IMR-90 (cell line): Measurements from ENCODE around the gene DLG5. TPM values are rescaled to one million over a fixed set of nuclear protein-coding genes. Genes with fewer than 3 reads are reported as not detected.

Experiments
- ATAC-seq: fragments of 200-7000 bp; cut with Tn5 transposase; 2 replicates; pipeline ENCODE4 v1.9.1; 2020; ENCODE audit warnings: low read depth, mild to moderate bottlenecking, moderate library complexity
- BruUV-seq: library from RNA; stranded (reverse); fragments of 400-500 nt; replicated peaks from 2 replicates; lab custom pipeline; 2021; lab: Mats Ljungman, UMichigan
- CTCF ChIA-PET: fragments of 300-600 bp; formaldehyde crosslinking; extraction: SDS; loops from one replicate; lab custom pipeline; 2021; ENCODE audit warnings: antibody characterized with exemption; lab: Yijun Ruan, JAX
- POLR2A ChIA-PET: fragments of 300-600 bp; sonication (Branson Sonifier 250); formaldehyde crosslinking; loops from one replicate; lab custom pipeline; 2022; ENCODE audit warnings: antibody characterized with exemption; ENCODE audit not compliant: unreplicated experiment; lab: Charles Lee
- DNase-seq: peaks from one replicate; pipeline ENCODE4 v3.0.0; 2013
- H2AFZ ChIP-seq: replicated peaks from 2 replicates; pipeline ENCODE3; 2013; ENCODE audit warnings: low read length, mild to moderate bottlenecking; ENCODE audit not compliant: poor library complexity
- H2AK5ac ChIP-seq: 2 replicates; pipeline ENCODE4 v1.6.1; 2013; ENCODE audit warnings: low read depth, low read length, inconsistent platforms
- H2AK9ac ChIP-seq: replicated peaks from 2 replicates; pipeline ENCODE3; 2013; ENCODE audit warnings: mild to moderate bottlenecking, low read depth, low read length, moderate library complexity; ENCODE audit not compliant: poor library complexity
- H2BK120ac ChIP-seq: 2 replicates; pipeline ENCODE4 v1.6.1; 2013; ENCODE audit warnings: low read depth, low read length, inconsistent platforms
- H2BK15ac ChIP-seq: 3 replicates; pipeline ENCODE4 v1.6.1; 2013; ENCODE audit warnings: low read depth, low read length, inconsistent platforms
- H2BK20ac ChIP-seq: 2 replicates; pipeline ENCODE4 v1.6.1; 2013; ENCODE audit warnings: low read depth, mild to moderate bottlenecking, inconsistent platforms, low read length, moderate library complexity
- H2BK5ac ChIP-seq: 2 replicates; pipeline ENCODE4 v1.6.1; 2013; ENCODE audit warnings: mild to moderate bottlenecking, low read depth, low read length, inconsistent platforms; ENCODE audit not compliant: poor library complexity, severe bottlenecking
- H3K14ac ChIP-seq: replicated peaks from 2 replicates; pipeline ENCODE4 v1.6.1; 2013; ENCODE audit warnings: low read depth, low read length, inconsistent platforms
- H3K18ac ChIP-seq: 2 replicates; pipeline ENCODE4 v1.6.1; 2013; ENCODE audit warnings: low read depth, low read length, control low read depth
- H3K23ac ChIP-seq: 2 replicates; pipeline ENCODE4 v1.6.1; 2013; ENCODE audit warnings: low read depth, low read length, inconsistent platforms
- H3K27ac ChIP-seq: 2 replicates; pipeline ENCODE4 v1.5.1; 2013; ENCODE audit warnings: mild to moderate bottlenecking, control low read depth, low read length; ENCODE audit not compliant: insufficient read depth
- H3K27me3 ChIP-seq: 2 replicates; pipeline ENCODE4 v1.6.1; 2013; ENCODE audit warnings: low read length; ENCODE audit not compliant: control insufficient read depth, insufficient read depth
- H3K36me3 ChIP-seq: 2 replicates; pipeline ENCODE4 v1.6.1; 2013; ENCODE audit warnings: low read length, mixed read lengths; ENCODE audit not compliant: control insufficient read depth, insufficient read depth
- H3K4ac ChIP-seq: 2 replicates; pipeline ENCODE4 v1.6.1; 2013; ENCODE audit warnings: low read depth, low read length, inconsistent platforms
- H3K4me1 ChIP-seq: 2 replicates; pipeline ENCODE4 v1.6.1; 2013; ENCODE audit warnings: low read length, mixed read lengths; ENCODE audit not compliant: control insufficient read depth, insufficient read depth
- H3K4me2 ChIP-seq: 2 replicates; pipeline ENCODE4 v1.6.1; 2013; ENCODE audit warnings: low read depth, mild to moderate bottlenecking, control low read depth, low read length, moderate library complexity
- H3K4me3 ChIP-seq: 2 replicates; pipeline ENCODE4 v1.5.1; 2013; ENCODE audit warnings: low read depth, mild to moderate bottlenecking, control low read depth, low read length, moderate library complexity; ENCODE audit not compliant: insufficient read depth
- H3K56ac ChIP-seq: 2 replicates; pipeline ENCODE4 v1.6.1; 2013; ENCODE audit warnings: low read length, inconsistent platforms; ENCODE audit not compliant: insufficient read depth; ENCODE audit errors: extremely low read depth
- H3K79me1 ChIP-seq, 2 experiments: 2 replicates each; pipeline ENCODE4 v1.6.1; 2013; ENCODE audit warnings: low read length in 2 of 2, inconsistent platforms in 1 of 2, low read depth in 1 of 2
- H3K9ac ChIP-seq: 2 replicates; pipeline ENCODE4 v1.6.1; 2013; ENCODE audit warnings: low read depth, low read length, control low read depth
- H3K9me1 ChIP-seq: 2 replicates; pipeline ENCODE4 v1.6.1; 2013; ENCODE audit warnings: low read length, inconsistent platforms; ENCODE audit not compliant: insufficient read depth
- H3K9me3 ChIP-seq: 2 replicates; pipeline ENCODE4 v1.6.1; 2013; ENCODE audit warnings: low read length; ENCODE audit not compliant: control insufficient read depth, insufficient read depth
- H4K20me1 ChIP-seq: 2 replicates; pipeline ENCODE4 v1.6.1; 2013; ENCODE audit warnings: low read length, inconsistent platforms; ENCODE audit not compliant: insufficient read depth
- H4K5ac ChIP-seq: 2 replicates; pipeline ENCODE4 v1.6.1; 2013; ENCODE audit warnings: mild to moderate bottlenecking, low read depth, low read length, control low read depth
- H4K8ac ChIP-seq, 2 experiments: 2 replicates each; pipeline ENCODE4 v1.6.1; 2013; ENCODE audit warnings: low read depth in 2 of 2, low read length in 2 of 2, control low read depth in 1 of 2, inconsistent platforms in 1 of 2
- H4K91ac ChIP-seq: 2 replicates; pipeline ENCODE4 v1.6.1; 2013; ENCODE audit warnings: low read depth, low read length, inconsistent platforms; ENCODE audit not compliant: insufficient read depth
- BHLHE40 ChIP-seq: fragments of 150-350 bp; IDR thresholded peaks from 2 replicates; pipeline ENCODE4 v1.6.1; 2016; ENCODE audit warnings: mild to moderate bottlenecking, low read depth, low read length
- CHD1 ChIP-seq: IDR thresholded peaks from 2 replicates; pipeline ENCODE4 v1.6.1; 2012; ENCODE audit warnings: low read depth, low read length, improper control_type of control experiment
- MAZ ChIP-seq: IDR thresholded peaks from 2 replicates; pipeline ENCODE4 v1.6.1; 2012; ENCODE audit warnings: low read depth, mild to moderate bottlenecking, low read length, improper control_type of control experiment, moderate library complexity, borderline replicate concordance
- NFE2L2 ChIP-seq: fragments of 150-350 bp; IDR thresholded peaks from 2 replicates; pipeline ENCODE4 v1.6.1; 2016; ENCODE audit warnings: low read depth, mild to moderate bottlenecking, low read length
- RAD21 ChIP-seq: IDR thresholded peaks from 2 replicates; pipeline ENCODE4 v1.6.1; 2012; ENCODE audit warnings: low read length, improper control_type of control experiment
- whole genome bisulfite sequencing, 2 experiments: methylation state at CpG; one replicate each; pipeline versions ENCODE4 v1.1.5 to v1.1.7; 2013; ENCODE audit warnings: missing lambda C conversion rate in 2 of 2; ENCODE audit not compliant: insufficient read length in 1 of 2; ENCODE audit errors: extremely low coverage in 2 of 2; 5-methylcytosine and 5-hydroxymethylcytosine counted together
- dilution Hi-C: fragments of 300-500 bp; cut with HindIII; formaldehyde crosslinking; loops from one replicate; pipeline ENCODE4 v1.14.3; 2018; ENCODE audit warnings: low sequenced_read_pairs; ENCODE audit not compliant: unreplicated experiment
- in situ Hi-C: fragments of 300-500 bp; cut with MboI; formaldehyde crosslinking; loops from 3 replicates; pipeline ENCODE4 v1.14.3; 2019; ENCODE audit warnings: low sequenced_read_pairs, inconsistent platforms, mixed read lengths
- intact Hi-C: fragments of 100-400 bp; cut with micrococcal nuclease; formaldehyde crosslinking; loops from 2 replicates; pipeline ENCODE4 v1.10.0; 2022
- polyA plus RNA-seq, 3 experiments: library from polyadenylated mRNA; depleted of rRNA; stranded (reverse); fragments of >200 nt; gene quantifications; 2 replicates each; pipeline ENCODE4 v1.2.3, GENCODE V29; 2012; ENCODE audit warnings: low replicate concordance in 1 of 3
- total RNA-seq: library from RNA; depleted of rRNA; stranded (reverse); fragments of >200 nt; gene quantifications from 2 replicates; pipeline ENCODE4 v1.2.3, GENCODE V29; 2012
- TF ChIP-seq, protein P1 (sequence below): fragments of 150-350 bp; IDR thresholded peaks from 2 replicates; pipeline ENCODE4 v1.6.1; 2017; ENCODE audit warnings: mild to moderate bottlenecking, antibody characterized with exemption, low read length, low read depth

DLG5 gene
- total and polyA plus RNA-seq, 2 of the 4 experiments (the other 2 are of a cell fraction), result 12.7 to 28.7 TPM

DNA sequence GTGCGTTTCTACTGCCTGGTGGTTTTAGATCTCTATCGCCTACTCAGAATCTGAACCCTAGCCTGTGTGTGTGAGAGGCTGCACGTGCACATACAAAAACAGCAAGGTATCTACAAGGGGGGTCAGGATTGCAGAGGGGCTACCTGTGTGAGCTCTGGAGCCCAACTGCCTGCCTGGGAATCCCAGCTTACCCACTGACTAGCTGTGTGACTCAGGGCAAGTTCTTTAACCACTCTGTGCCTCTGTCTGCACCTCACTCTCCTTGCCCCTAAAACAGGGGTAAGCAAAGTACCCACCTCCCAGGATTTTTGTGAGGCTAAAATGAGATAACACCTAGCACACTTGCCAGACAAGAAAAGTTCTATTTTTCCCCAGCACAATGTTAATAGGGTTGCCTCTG, 32.5 kb downstream of the DLG5 start:
- peaks cover 87% of the 10 kb centered on the region for H4K20me1 ChIP-seq
- TF ChIP-seq, protein P1, sequence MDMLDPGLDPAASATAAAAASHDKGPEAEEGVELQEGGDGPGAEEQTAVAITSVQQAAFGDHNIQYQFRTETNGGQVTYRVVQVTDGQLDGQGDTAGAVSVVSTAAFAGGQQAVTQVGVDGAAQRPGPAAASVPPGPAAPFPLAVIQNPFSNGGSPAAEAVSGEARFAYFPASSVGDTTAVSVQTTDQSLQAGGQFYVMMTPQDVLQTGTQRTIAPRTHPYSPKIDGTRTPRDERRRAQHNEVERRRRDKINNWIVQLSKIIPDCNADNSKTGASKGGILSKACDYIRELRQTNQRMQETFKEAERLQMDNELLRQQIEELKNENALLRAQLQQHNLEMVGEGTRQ, result no peak
- TF ChIP-seq MAZ, result no peak
- no peak for TF ChIP-seq BHLHE40
- TF ChIP-seq CHD1, result no peak
- no peak for TF ChIP-seq RAD21
- TF ChIP-seq NFE2L2, result no peak

More for the DNA sequence above, 32.5 kb downstream of the DLG5 start:
- no peak overlapping the region for H3K23ac ChIP-seq
- no peak overlapping the region for H3K27ac ChIP-seq
- H3K18ac ChIP-seq, result no peak overlapping the region
- BruUV-seq, result no TSS peak
- intact Hi-C loops, result no loop called here
- peaks cover 55% of the 10 kb centered on the region for H3K9me1 ChIP-seq
- no peak overlapping the region for H2BK5ac ChIP-seq
- no peak overlapping the region for H2BK120ac ChIP-seq
- no peak overlapping the region for H4K91ac ChIP-seq
- ATAC-seq, result no peak
- H3K4me2 ChIP-seq, result no peak overlapping the region
- no peak overlapping the region for H2BK20ac ChIP-seq
- H3K56ac ChIP-seq, result no peak overlapping the region
- no CpG with 5 or more reads among the region's 3 CpGs for WGBS, 2 experiments
- H3K4me3 ChIP-seq, result no peak overlapping the region
- no peaks in the 10 kb centered on the region for H3K27me3 ChIP-seq
- in situ Hi-C loops, result no loop called here
- ChIA-PET POLR2A (no interaction called here), CTCF (no interaction called here)
- H3K9me3 ChIP-seq, result no peaks in the 10 kb centered on the region
- dilution Hi-C loops, result no loop called here
- H4K5ac ChIP-seq, result no peak overlapping the region
- no peak overlapping the region for H2AFZ ChIP-seq
- H2BK15ac ChIP-seq, result no peak overlapping the region
- no peaks in the 10 kb centered on the region for H3K36me3 ChIP-seq
- DNase-seq, result no peak
- no peak overlapping the region for H3K14ac ChIP-seq
- no peak overlapping the region for H2AK5ac ChIP-seq
- H3K79me1 ChIP-seq, result peaks cover 28 to 86% of the 10 kb centered on the region in 2 experiments
- H2AK9ac ChIP-seq, result no peak overlapping the region
- no peak overlapping the region for H3K9ac ChIP-seq
- peaks cover 13% of the 10 kb centered on the region for H3K4me1 ChIP-seq
- no peak overlapping the region for H4K8ac ChIP-seq
- H3K4ac ChIP-seq, result no peak overlapping the region
